Neural cell (in vitro differentiated cells): Measurements from ENCODE around the gene COMMD8. TPM values are rescaled to one million over a fixed set of nuclear protein-coding genes. Genes with fewer than 3 reads are reported as not detected.

Experiments
- H2AFZ ChIP-seq: fragments of 200-600, 300-800 bp; sonication (generic), shearing (Covaris generic); 2 replicates; pipeline ENCODE4 v1.6.0; 2014; ENCODE audit warnings: low read depth, mild to moderate bottlenecking, antibody characterized with exemption, low read length, moderate library complexity
- H3F3A ChIP-seq: fragments of 200-600 bp; shearing (Covaris generic); 2 replicates; pipeline ENCODE4 v1.6.1; 2016; ENCODE audit warnings: mild to moderate bottlenecking, moderate library complexity, mixed read lengths, antibody characterized with exemption, low read length; ENCODE audit not compliant: insufficient read depth, poor library complexity, severe bottlenecking
- H3K27ac ChIP-seq: fragments of 200-600, 300-800 bp; sonication (generic), shearing (Covaris generic); 2 replicates; pipeline ENCODE4 v1.5.1; 2014; ENCODE audit warnings: mild to moderate bottlenecking, low read length, moderate library complexity
- H3K27me3 ChIP-seq: fragments of 300-800, 200-600 bp; sonication (generic), shearing (Covaris generic); 2 replicates; pipeline ENCODE4 v1.6.0; 2014; ENCODE audit warnings: mild to moderate bottlenecking, low read depth, low read length, moderate library complexity; ENCODE audit not compliant: insufficient read depth
- H3K36me3 ChIP-seq: fragments of 300-800, 200-600 bp; sonication (generic), shearing (Covaris generic); 2 replicates; pipeline ENCODE4 v1.5.1; 2014; ENCODE audit warnings: mild to moderate bottlenecking, antibody characterized with exemption, low read length, moderate library complexity; ENCODE audit not compliant: insufficient read depth
- H3K4me2 ChIP-seq: fragments of 300-800, 200-600 bp; sonication (generic), shearing (Covaris generic); 2 replicates; pipeline ENCODE4 v1.6.0; 2014; ENCODE audit warnings: mild to moderate bottlenecking, low read length
- H3K4me3 ChIP-seq: fragments of 300-800, 200-600 bp; sonication (generic), shearing (Covaris generic); 2 replicates; pipeline ENCODE4 v1.5.1; 2014; ENCODE audit warnings: mild to moderate bottlenecking, low read length, moderate library complexity
- H3K79me2 ChIP-seq: fragments of 200-600 bp; shearing (Covaris generic); replicated peaks from 2 replicates; pipeline ENCODE4 v1.6.0; 2014; ENCODE audit warnings: mild to moderate bottlenecking, low read length, moderate library complexity; ENCODE audit not compliant: insufficient read depth
- H3K9ac ChIP-seq: fragments of 300-800, 200-600 bp; sonication (generic), shearing (Covaris generic); 2 replicates; pipeline ENCODE4 v1.6.1; 2016; ENCODE audit warnings: mild to moderate bottlenecking, low read length, mixed read lengths
- H3K9me2 ChIP-seq: fragments of 200-600 bp; shearing (Covaris generic); 2 replicates; pipeline ENCODE4 v1.6.1; 2016; ENCODE audit warnings: mild to moderate bottlenecking, low read length, mixed read lengths; ENCODE audit not compliant: insufficient read depth
- H3K9me3 ChIP-seq: fragments of 200-600, 300-800 bp; sonication (generic), shearing (Covaris generic); 2 replicates; pipeline ENCODE4 v1.6.1; 2016; ENCODE audit warnings: mild to moderate bottlenecking, mixed run types, low read length, moderate library complexity, mixed read lengths
- H4K20me1 ChIP-seq: fragments of 200-600 bp; shearing (Covaris generic); 2 replicates; pipeline ENCODE4 v1.6.1; 2016; ENCODE audit warnings: mild to moderate bottlenecking, mixed run types; ENCODE audit not compliant: insufficient read depth
- CTCF ChIP-seq: fragments of 450-650 bp; IDR thresholded peaks from 2 replicates; pipeline ENCODE4 v1.5.1; 2014; ENCODE audit warnings: antibody characterized with exemption, mild to moderate bottlenecking, moderate library complexity; ENCODE audit not compliant: poor library complexity, severe bottlenecking
- EP300 ChIP-seq: fragments of 450-650 bp; conservative IDR thresholded peaks from 2 replicates; pipeline ENCODE4 v1.6.1; 2014; ENCODE audit warnings: antibody characterized with exemption, mild to moderate bottlenecking, moderate library complexity; ENCODE audit not compliant: poor library complexity, severe bottlenecking
- EZH2 ChIP-seq: fragments of 200-600, 300-800 bp; shearing (Covaris generic), sonication (generic); IDR thresholded peaks from 2 replicates; pipeline ENCODE4 v1.6.1; 2014; ENCODE audit warnings: antibody characterized with exemption, low read length, borderline replicate concordance, mild to moderate bottlenecking; ENCODE audit not compliant: insufficient read depth, poor library complexity, severe bottlenecking
- MXI1 ChIP-seq: fragments of 450-650 bp; conservative IDR thresholded peaks from 2 replicates; pipeline ENCODE4 v1.6.1; 2014; ENCODE audit warnings: antibody characterized with exemption, mild to moderate bottlenecking; ENCODE audit not compliant: poor library complexity, severe bottlenecking
- POLR2AphosphoS5 ChIP-seq: IDR thresholded peaks from 2 replicates; pipeline ENCODE4 v1.6.1; 2012
- RAD21 ChIP-seq: fragments of 450-650 bp; conservative IDR thresholded peaks from 2 replicates; pipeline ENCODE4 v1.6.1; 2014; ENCODE audit warnings: antibody characterized with exemption, mild to moderate bottlenecking, moderate library complexity
- REST ChIP-seq: IDR thresholded peaks from 2 replicates; pipeline ENCODE4 v1.6.1; 2012; ENCODE audit warnings: borderline replicate concordance
- SMC3 ChIP-seq: fragments of 450-650 bp; conservative IDR thresholded peaks from 2 replicates; pipeline ENCODE4 v1.6.1; 2014; ENCODE audit warnings: antibody characterized with exemption, mild to moderate bottlenecking, moderate library complexity; ENCODE audit not compliant: poor library complexity
- TAF1 ChIP-seq: IDR thresholded peaks from 2 replicates; pipeline ENCODE4 v1.6.1; 2012; ENCODE audit warnings: low read depth
- polyA plus RNA-seq: library from polyadenylated mRNA; depleted of rRNA; stranded (reverse); fragments of >200 nt; gene quantifications from 2 replicates; pipeline ENCODE4 v1.2.3, GENCODE V29; 2014

COMMD8 gene
- polyA plus RNA-seq, 1 donor from 2014 or later: 29.6 TPM

GRCh38 chr4:47475411-47475810 lies 11.9 kb upstream of the COMMD8 start:
- Histone ChIP-seq H3K27ac (no peak overlapping the region), H3F3A (no peaks in the 10 kb centered on the region)

GRCh38 chr4:47474799-47475198 lies 11.3 kb upstream of the COMMD8 start:
- Histone ChIP-seq H4K20me1 (no peaks in the 10 kb centered on the region), H2AFZ (no peak overlapping the region), H3K9me3 (no peaks in the 10 kb centered on the region), H3K27me3 (no peaks in the 10 kb centered on the region), H3K9ac (no peak overlapping the region), H3K79me2 (no peaks in the 10 kb centered on the region), H3K9me2 (no peaks in the 10 kb centered on the region), H3K4me2 (no peak overlapping the region), H3F3A (no peaks in the 10 kb centered on the region), H3K4me3 (no peak overlapping the region), H3K36me3 (no peaks in the 10 kb centered on the region), H3K27ac (no peak overlapping the region)
- TF ChIP-seq RAD21 (no peak), EZH2 (no peak), CTCF (no peak), TAF1 (no peak), REST (no peak), SMC3 (no peak), EP300 (no peak), MXI1 (no peak), POLR2AphosphoS5 (no peak)

More at GRCh38 chr4:47475411-47475810, 11.9 kb upstream of the COMMD8 start:
- no peak overlapping the region for H3K4me2 ChIP-seq
- no peak overlapping the region for H2AFZ ChIP-seq
- H4K20me1 ChIP-seq: no peaks in the 10 kb centered on the region
- no peak overlapping the region for H3K9ac ChIP-seq
- H3K9me3 ChIP-seq: no peaks in the 10 kb centered on the region
- no peaks in the 10 kb centered on the region for H3K36me3 ChIP-seq
- H3K79me2 ChIP-seq: no peaks in the 10 kb centered on the region
- H3K27me3 ChIP-seq: no peaks in the 10 kb centered on the region
- no peak overlapping the region for H3K4me3 ChIP-seq
- TF ChIP-seq TAF1 (no peak), REST (no peak), MXI1 (no peak), SMC3 (no peak), EZH2 (no peak)
- no peaks in the 10 kb centered on the region for H3K9me2 ChIP-seq
